Suprapubic skin (tissue), 4 donors: ENCODE data around the gene PDE6A.

Experiments used
- CTCF ChIP-seq, 2 donors: fragments of 200-600 bp in 1 of 2; fragments of 450-650 bp in 1 of 2; sonication (generic) in 1 of 2; IDR thresholded peaks; one replicate each; pipeline ENCODE4 v1.5.1; 2016 to 2019; ENCODE audit warnings: antibody characterized with exemption in 2 of 2, mild to moderate bottlenecking in 1 of 2, moderate library complexity in 1 of 2
- POLR2A ChIP-seq, 2 donors: fragments of 450-650 bp; IDR thresholded peaks; one replicate each; pipeline ENCODE4 v1.6.1; 2017; ENCODE audit warnings: antibody characterized with exemption in 2 of 2, mild to moderate bottlenecking in 2 of 2, moderate library complexity in 2 of 2
- POLR2AphosphoS5 ChIP-seq, 3 donors: sonication (generic); formaldehyde crosslinking; IDR thresholded peaks; one replicate each; pipeline ENCODE4 v1.6.1; 2017; ENCODE audit warnings: antibody characterized with exemption in 3 of 3

- no peak for TF ChIP-seq POLR2AphosphoS5 (IDR thresholded peaks at IDR 0.05)
- TF ChIP-seq POLR2A (IDR thresholded peaks at IDR 0.05), result no peak
- TF ChIP-seq CTCF (IDR thresholded peaks at IDR 0.05), result no peak
Observed at GRCh38 chr5:149855366-149855765, 89.2 kb downstream of the PDE6A start.
